HG03045 (cell line): Measurements from ENCODE around the gene BTNL9.
"Not testable (repeated sequence)": the region's sequence is repeated elsewhere in the genome, so short reads cannot be mapped to it uniquely, and the experiment has no call there.

Source experiments
- ATAC-seq: cut with Tn5 transposase; IDR thresholded peaks from one replicate; pipeline ENCODE4 v1.9.1; 2021; ENCODE audit warnings: mild to moderate bottlenecking, moderate library complexity; ENCODE audit not compliant: unreplicated experiment

Gene BTNL9

DNA sequence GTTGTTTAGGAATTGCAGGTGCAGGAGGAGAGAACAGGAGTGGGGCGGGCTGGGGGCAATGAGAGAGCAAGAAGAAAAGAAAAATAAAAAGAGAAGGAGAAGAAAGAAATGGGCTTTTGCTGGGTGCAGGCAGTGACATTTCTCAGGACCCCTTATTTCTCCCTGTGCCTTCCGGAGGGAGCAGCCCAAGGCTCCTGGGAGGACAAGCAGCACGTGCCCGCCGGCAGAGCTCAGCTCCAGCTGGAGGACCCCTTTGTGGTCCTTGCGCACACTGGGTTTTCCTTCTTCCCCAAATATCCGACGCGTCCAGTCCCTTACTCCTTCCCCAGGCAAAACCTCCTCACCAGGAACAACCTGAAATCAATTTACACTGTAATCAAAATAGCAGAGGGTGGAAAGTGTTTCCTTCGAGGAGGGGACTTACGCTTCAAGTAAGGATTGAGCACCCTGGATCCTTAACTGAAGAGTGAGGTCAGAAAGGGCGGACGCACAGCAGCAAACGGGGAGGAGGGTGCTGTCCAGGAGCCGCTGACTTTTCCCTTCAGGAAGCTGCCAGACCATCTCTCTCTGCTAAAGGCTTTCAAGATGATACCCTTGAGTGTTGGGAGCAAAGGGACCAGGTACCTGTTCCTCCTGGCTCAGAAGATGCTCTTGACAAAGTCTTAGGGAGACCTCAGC, 2.1 kb downstream of the BTNL9 start:
- no peak for ATAC-seq

DNA sequence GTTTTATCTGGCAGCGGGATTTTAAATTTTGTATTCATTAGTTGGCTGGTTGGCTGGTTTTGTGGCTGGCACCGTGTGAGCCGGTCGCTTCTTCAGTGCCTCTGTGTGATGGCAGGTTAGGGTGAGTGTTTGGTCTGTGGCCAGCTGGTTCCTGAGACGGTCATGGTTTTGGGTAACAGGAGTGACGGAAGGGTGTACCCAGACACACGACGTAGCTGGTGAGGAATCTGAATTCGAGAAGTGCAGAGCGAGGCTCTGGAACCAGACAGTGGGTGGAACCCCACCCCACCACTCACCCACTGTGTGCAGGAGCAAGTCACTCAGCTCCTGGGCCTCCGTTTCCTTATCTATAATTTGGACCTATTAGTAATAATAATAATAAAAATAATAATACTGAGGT, 2.7 kb downstream of the BTNL9 start:
- no peak for ATAC-seq

DNA sequence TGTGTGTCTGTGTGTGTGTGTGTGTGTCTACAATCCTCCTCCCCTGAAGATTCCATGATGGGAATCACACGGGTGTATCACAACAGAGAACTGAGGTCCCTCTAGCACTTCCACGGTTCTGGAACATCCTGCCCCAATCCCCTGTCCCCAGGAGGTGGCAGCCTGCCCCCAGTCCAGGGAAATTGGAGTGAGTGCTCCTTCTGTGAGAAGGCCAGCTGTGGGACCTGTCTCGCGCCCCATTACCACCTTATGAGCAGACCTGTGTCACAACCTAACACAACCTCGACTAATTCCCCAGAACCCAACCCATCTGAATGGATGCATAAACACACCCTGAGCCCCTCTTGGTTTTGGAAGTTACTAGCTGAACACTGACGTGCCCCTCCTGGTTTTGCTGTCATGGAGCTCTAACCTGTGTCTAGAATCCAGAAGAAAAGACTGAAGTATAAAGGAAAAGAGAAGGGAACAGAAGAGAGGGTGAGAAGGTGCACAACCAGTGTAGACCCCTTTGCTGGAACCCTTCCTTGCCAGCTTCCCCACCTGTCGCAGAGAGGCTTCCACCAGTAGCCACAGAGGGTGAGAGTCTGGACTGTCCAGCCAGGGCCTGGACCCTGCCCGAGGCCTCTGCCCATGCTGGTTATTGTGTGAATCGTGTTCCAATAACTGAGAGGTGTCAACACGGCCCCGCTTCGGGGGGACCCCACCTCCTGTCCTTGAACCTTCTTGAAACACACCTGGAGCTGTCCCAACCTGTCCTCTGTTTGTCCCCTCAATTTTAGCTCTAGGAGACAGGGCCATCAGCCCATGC, 3.4 kb downstream of the BTNL9 start:
- no peak for ATAC-seq

DNA sequence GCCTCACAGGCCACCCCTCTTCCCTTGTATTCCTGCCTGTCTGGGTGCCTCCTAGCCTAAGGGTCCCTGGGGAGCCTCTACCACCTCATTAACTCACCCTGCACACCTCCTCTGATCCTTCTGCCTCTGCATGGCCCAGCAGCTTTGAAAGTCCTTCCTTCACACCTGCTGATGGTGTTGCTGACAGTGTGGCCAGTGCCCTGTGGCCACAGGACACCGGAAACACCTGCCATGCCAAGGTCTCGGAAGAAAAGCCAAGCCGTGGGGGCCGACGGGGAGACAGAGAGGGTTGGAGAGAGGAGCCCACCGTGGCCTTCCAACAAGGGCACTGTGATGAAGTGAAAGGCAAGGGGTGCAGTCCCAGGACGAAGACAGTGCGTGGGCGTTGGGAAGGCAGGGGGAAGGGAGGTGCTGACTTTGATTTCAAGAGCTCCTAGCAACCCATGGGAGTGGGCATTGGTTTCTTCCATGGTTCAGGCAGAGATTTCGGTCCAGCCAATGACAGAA, 4.1 kb downstream of the BTNL9 start:
- no peak for ATAC-seq

DNA sequence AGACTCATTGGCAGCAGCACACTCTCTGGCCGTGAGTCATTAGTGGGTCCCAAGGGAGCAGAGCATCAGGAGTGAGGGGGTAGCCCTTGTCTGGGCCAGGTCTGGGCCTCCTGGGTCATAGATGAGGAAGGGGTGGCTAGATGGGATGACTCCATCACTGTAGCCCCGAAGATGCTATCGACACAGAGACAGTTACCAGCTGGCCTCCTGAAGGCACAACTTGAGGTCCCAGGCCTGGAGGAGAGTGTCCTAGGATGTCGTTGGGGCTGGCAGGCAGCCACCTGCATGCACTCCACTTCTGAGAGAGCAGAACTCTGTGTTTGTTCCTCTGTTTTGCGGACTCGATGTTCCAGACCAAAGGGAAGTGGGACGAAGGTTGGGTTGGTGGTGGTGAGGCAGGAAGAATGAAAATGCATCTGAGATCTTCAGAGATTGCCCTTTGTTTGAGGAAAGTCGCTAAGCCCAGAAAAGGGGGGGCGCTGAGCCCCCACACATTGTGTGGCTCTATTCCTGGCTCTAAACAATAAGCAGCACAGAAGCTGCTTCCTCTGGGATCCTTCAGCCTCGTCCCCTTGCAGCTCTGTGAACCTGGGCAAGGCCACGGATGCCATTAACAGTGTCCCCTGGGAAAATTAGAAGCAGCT, 4.7 kb downstream of the BTNL9 start:
- ATAC-seq = no peak

DNA sequence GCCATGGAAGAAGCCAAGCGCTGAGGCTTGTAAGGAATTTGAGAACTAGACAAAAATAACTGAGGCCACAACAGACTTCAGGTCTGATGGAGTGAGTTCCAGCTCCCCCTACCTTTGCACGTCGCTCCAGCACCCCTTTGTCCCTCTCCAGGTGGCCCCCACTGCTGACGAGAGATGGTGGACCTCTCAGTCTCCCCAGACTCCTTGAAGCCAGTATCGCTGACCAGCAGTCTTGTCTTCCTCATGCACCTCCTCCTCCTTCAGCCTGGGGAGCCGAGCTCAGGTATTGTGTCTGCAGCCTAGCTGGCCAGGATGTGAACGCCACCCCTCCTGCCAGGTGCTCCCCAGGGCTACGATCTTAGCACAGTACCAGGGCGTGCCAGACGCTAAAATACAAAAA, 5.2 kb downstream of the BTNL9 start:
- ATAC-seq = no peak

DNA sequence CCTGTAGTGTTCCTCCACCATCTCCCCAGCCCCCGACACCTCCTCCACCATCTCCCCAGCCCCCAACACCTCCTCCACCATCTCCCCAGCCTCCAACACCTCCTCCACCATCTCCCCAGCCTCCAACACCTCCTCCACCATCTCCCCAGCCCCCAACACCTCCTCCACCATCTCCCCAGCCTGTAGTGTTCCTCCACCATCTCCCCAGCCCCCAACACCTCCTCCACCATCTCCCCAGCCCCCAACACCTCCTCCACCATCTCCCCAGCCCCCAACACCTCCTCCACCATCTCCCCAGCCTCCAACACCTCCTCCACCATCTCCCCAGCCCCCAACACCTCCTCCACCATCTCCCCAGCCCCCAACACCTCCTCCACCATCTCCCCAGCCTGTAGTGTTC, 5.8 kb downstream of the BTNL9 start:
- ATAC-seq = not testable (repeated sequence)

DNA sequence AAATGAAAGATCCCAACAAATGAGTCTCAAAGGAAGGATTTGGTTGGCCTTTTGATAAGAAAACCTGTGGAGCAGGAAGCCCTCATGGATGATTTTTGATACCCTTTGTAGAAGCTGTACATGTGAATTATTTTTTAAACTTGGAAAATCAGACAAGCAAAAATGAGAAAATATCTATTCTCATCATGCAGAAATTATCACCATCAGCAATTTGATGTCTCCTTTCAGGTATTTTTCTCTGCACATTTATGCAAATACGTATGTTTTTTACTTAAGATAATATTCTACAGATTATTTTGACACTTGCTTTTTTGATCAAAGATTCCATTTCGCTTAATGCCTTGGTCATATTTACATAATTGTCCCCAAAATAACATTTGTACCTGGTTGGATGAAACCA, 7.2 kb downstream of the BTNL9 start:
- no peak for ATAC-seq

DNA sequence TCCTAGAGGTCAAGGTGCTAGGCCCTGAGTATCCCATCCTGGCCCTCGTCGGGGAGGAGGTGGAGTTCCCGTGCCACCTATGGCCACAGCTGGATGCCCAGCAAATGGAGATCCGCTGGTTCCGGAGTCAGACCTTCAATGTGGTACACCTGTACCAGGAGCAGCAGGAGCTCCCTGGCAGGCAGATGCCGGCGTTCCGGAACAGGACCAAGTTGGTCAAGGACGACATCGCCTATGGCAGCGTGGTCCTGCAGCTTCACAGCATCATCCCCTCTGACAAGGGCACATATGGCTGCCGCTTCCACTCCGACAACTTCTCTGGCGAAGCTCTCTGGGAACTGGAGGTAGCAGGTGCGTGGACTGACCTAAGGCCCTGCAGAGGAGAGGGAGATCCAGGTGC, 7.9 kb downstream of the BTNL9 start:
- ATAC-seq = no peak

DNA sequence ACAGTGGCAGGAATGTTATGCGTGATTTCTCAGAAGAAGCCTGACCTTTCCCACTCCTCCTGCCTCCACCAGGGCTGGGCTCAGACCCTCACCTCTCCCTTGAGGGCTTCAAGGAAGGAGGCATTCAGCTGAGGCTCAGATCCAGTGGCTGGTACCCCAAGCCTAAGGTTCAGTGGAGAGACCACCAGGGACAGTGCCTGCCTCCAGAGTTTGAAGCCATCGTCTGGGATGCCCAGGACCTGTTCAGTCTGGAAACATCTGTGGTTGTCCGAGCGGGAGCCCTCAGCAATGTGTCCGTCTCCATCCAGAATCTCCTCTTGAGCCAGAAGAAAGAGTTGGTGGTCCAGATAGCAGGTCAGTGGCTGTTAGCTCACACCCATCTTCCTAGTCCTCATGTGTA, 9.9 kb downstream of the BTNL9 start:
- no peak for ATAC-seq

DNA sequence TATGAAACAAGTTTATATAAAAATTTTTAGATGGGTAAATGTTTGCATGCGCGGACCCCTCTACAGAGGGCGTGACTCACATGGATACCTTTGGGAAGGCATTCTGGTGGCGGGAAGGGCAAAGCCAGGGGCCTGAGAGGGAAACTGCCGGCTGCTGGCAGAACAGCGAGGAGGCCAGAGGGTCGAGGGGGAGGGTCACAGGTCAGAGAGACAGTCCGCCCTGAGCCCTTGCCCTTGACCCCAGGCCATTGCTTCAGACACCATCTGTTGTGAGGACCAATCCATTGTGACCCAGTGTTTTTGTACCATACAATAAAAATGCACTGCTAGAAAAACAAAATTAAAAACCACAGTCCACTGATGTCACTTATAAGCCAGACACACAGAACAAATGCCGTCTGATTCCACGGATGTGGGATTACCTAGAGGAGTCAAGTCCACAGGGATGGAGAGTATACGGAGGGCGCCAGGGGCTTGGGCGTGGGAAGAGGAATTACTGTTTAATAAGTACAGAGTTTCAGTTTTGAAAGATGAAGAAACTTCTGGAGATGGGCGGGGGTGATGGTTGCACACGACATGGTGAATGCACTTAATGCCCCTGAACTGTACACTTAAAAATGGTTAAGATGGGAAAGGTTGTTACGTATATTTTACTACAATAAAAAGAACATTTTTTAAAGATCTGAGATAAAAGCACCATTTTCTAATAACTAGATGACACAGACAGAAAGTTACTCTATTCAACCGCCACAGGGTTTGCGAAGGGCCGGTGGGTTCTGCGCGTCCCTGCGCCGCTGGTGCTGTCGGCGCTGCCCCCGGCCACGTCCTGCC, 12.0 kb downstream of the BTNL9 start:
- no peak for ATAC-seq

DNA sequence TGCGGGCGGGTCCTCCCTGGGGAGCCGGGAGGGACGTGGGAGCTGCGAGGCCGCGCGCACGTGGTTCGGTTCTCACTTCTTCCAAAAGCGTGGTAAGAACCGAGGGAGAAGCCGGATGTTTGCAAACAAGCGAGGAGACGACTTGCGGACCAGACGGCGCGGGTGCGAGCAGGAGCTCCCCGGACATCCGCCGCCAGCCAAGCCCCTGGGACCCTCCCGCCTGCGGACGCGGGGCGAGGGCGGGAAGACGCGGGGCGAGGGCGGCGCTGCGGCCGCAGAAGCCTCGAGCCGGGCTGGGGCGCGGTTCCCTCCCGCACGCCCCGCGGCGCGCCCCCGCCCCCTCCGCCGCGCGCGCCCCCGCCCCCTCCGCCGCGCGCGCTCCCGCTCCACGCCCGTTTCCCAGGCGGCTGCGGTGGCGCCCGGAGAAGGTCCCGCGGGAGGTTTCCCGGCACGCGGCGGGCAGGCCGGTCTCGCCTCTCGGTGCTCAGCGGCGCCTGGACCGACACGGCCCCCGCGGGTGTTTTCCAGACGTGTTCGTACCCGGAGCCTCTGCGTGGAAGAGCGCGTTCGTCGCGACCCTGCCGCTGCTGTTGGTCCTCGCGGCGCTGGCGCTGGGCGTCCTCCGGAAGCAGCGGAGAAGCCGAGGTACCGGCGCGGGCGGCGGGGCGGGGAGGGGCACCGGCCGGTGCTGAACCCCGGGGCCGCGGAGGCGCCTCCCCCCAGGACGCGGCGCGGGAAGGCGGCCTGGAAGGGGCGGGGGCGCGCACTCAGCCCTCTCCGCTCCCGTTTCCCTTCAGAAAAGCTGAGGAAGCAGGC, 12.8 kb downstream of the BTNL9 start:
- no peak for ATAC-seq

DNA sequence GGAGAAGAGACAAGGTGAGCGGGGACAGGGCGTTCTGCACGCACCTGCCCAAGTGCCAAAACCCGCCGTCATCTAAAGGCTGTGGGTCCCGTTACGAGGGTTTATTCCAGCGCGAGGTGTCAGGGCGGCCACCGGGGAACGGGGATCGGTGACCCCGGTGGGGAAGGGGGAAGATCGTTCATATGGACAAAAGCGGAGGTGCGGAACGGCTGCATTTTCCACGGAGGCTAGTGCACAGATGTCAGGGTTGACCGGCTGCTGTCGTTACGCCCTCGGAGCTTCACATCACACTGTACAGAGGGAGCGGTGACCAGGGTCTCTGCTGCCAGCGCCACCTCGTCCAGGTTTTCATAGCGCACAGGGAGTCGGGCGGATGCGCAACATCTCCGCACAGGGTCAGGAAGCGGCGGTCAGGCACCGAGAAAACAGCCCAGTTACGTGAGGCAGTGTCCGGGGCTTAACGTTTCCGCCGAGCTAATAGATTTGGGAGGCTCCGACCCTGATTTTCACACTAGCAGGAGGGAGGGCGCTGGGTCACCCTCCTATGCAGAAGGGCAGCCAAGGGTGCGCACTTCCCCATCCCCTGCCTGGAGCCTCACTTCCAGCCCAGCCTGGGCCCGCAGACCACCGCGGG, 13.5 kb downstream of the BTNL9 start:
- ATAC-seq = no peak

DNA sequence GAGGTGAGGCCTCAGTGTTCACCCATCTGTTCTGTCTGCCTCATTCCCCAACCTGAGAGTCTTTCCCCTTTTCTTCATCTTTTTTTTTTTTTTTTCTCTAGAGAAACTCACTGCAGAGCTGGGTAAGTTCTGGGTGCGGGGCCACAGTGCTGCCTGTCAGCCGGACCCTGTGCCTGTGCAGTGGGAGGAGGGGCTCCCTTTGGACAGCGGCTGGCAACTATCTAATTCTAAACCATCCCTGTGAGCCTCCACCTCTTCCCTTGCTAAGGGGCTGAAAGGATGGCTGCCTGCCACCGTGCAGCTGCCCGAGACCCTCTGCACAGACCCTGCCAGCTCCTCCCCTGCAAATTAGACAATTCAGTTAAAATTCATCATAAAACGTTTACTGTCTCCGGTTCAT, 14.1 kb downstream of the BTNL9 start:
- ATAC-seq = no peak

DNA sequence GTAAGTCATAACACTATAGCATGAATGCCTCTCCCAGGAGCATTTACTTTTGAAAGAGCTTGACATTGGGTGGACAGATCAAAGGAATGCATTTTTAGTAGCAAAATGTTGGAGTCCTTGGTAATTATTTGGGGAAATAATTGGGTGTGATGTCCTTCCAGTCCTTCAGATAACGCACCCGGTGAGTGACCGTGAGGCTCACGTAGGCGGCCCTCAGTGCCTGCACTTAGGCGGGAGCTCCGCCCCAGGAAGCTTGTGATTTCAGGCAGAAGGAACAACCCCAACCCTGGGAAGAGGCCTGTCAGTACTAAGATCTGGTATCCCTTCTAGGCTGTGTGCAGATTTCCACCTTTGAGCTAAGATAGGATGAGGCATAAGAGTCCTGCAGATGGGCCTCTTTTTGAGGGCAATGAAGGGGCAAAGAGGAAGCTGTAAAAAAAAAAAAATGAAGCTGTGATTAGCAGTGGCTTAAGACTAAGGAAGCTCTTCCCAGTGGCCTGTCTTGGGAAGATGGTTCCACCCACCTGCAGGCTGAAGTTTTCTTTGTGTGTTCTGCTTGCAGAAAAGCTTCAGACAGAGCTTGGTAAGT, 14.9 kb downstream of the BTNL9 start:
- ATAC-seq = no peak

DNA sequence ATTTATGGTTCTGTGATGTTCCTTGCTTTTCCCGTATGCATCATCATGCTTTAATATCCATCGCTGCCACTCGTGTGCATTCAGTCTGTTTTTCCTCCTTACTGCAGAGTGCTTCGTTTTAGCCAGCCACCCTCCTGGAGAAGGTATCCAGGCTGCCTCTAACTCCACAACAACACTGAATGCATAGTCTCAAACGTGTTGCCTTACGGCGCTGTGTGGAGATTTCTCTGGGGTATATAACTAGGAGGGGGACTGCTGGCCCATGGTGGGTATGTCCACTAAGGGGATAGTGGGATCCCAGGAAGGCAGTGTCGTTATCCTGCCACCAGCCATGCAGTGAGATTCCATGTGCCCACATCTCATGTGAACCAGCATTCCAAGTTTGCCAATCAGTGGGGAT, 16.4 kb downstream of the BTNL9 start:
- ATAC-seq = no peak

DNA sequence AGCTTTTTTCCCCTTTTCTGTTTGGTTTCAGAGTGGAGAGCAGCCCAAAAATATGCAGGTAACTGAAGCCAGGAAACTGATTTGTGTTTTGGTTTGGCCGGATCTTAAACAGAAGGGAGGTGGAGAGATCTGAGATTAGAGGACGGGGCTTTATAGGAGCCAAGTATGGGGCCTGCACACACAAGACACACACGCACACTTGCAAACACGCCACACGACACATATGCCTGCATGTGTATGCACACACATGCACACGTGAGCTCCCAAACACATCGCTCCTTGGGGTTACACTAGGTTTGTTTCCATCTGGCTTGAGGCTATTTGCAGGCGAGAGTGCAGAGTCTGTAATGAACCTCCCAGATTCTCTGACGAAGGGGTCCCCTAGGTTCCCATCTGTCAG, 18.3 kb downstream of the BTNL9 start:
- ATAC-seq = no peak

DNA sequence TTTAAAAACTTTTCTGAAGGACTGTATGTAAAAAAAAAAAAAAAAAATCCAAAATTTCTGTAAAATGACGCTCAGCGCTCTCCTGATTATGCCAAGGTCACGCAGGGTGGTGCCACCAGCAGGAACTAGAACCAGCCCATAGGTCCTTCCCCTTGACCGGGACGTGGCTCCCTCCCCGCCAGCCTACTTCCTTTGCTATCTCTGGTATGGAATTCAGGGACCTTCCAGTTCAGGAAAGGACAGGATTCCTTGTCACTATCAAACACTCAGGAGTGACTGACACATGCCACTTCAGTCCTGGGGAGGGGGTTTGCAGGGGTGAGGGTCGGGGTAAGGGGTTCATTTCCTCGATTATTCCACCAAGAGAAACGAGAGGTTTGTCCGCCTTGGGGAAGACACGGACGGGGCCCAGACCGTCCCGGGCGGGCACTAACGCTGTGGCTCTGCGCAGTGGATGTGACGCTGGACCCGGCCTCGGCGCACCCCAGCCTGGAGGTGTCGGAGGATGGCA, 18.8 kb downstream of the BTNL9 start:
- ATAC-seq = no peak
